Left lung (tissue), 10 donors: ENCODE results near the gene RBPJ. TPM values are rescaled to one million over a fixed set of nuclear protein-coding genes. Genes with fewer than 3 reads are reported as not detected.
A peak's percentile ranks its signal among the peaks of the same experiment; 100 is the strongest.

Experiments used
- ATAC-seq: fragments of 200-7000 bp; cut with Tn5 transposase; one replicate; pipeline ENCODE4 v1.9.1; 2020; ENCODE audit warnings: moderate library complexity
- DNase-seq, 4 donors: peaks; one replicate each; pipeline ENCODE4 v3.0.0-alpha.2; 2013 to 2020
- H3K27ac ChIP-seq, 2 donors: fragments of 200-600 bp; sonication (generic) in 1 of 2; one replicate each; pipeline versions ENCODE4 v1.5.0 to v1.8.0; 2020 to 2021
- H3K27me3 ChIP-seq, 2 donors: fragments of 200-600 bp; sonication (generic) in 1 of 2; one replicate each; pipeline versions ENCODE4 v1.5.0 to v1.8.0; 2020 to 2021
- H3K36me3 ChIP-seq, 2 donors: fragments of 200-600 bp; sonication (generic) in 1 of 2; one replicate each; pipeline versions ENCODE4 v1.5.0 to v1.8.0; 2020 to 2021
- H3K4me1 ChIP-seq, 2 donors: fragments of 200-600 bp; one replicate each; pipeline ENCODE4 v1.8.0; 2021
- H3K4me3 ChIP-seq, 2 donors: fragments of 200-600 bp; sonication (generic) in 1 of 2; one replicate each; pipeline versions ENCODE4 v1.5.0 to v1.8.0; 2020 to 2021; ENCODE audit warnings: mild to moderate bottlenecking in 1 of 2
- H3K9me3 ChIP-seq, 2 donors: fragments of 200-600 bp; sonication (generic) in 1 of 2; one replicate each; pipeline versions ENCODE4 v1.5.0 to v1.8.0; 2020 to 2021
- CTCF ChIP-seq, 2 donors: fragments of 200-600 bp; sonication (generic) in 1 of 2; IDR thresholded peaks; one replicate each; pipeline versions ENCODE4 v1.5.0 to v1.8.0; 2021; ENCODE audit warnings: antibody characterized with exemption in 2 of 2
- intact Hi-C, 2 donors: fragments of 100-400 bp; cut with DNase I; formaldehyde crosslinking; loops; one replicate each; pipeline versions ENCODE4 v1.11.2 to v1.14.2; 2022
- polyA plus RNA-seq, 6 donors: library from polyadenylated mRNA; unstranded; fragments of 120-200 nt; gene quantifications; one replicate each; pipeline ENCODE4 v1.2.1, GENCODE V29; 2013; ENCODE audit not compliant: insufficient read length in 6 of 6
- total RNA-seq, 2 donors: library from RNA; stranded (reverse); fragmentation: NEBNext Ultra II Directional; extraction: Animal tissue kit (Norgen Biotek cat#: 25700); gene quantifications; one replicate each; pipeline ENCODE4 v1.2.1, GENCODE V29; 2021
- donor health status: DM: no; HTN: yes; CAD: no.
- donor health status: DM: no; HTN: no; CAD: no.

Gene RBPJ
- total and polyA plus RNA-seq, 8 donors: 88.6 to 127 (median 105) TPM

- H3K9me3 ChIP-seq: no peaks in the 10 kb centered on the region
- no peak for TF ChIP-seq CTCF (IDR thresholded peaks at IDR 0.05)
- intact Hi-C loops: no loop called here
Measured at GRCh38 chr4:26294904-26295303, 25.9 kb upstream of the RBPJ start.

GRCh38 chr4:26296021-26296420 is 24.8 kb upstream of the RBPJ start:
- intact Hi-C loops: no loop called here
- Histone ChIP-seq H3K27me3 (no peaks in the 10 kb centered on the region), H3K27ac (no peak overlapping the region), H3K4me1 (peaks cover 0 to 17% of the 10 kb centered on the region in 2 donors), H3K4me3 (no peak overlapping the region), H3K36me3 (no peaks in the 10 kb centered on the region), H3K9me3 (no peaks in the 10 kb centered on the region)
- ATAC-seq (no peak), DNase-seq (no peak)
- no peak for TF ChIP-seq CTCF (IDR thresholded peaks at IDR 0.05)

More at GRCh38 chr4:26294904-26295303, 25.9 kb upstream of the RBPJ start:
- Histone ChIP-seq H3K27me3 (no peaks in the 10 kb centered on the region), H3K36me3 (no peaks in the 10 kb centered on the region), H3K4me3 (no peak overlapping the region), H3K27ac (no peak overlapping the region), H3K4me1 (peaks cover 0 to 13% of the 10 kb centered on the region in 2 donors)
- no peak for ATAC-seq
- DNase-seq: no peak

GRCh38 chr4:26296514-26296913 is 24.3 kb upstream of the RBPJ start:
- TF ChIP-seq CTCF (IDR thresholded peaks at IDR 0.05): no peak

GRCh38 chr4:26297219-26297618 is 23.6 kb upstream of the RBPJ start:
- intact Hi-C loops: no loop called here
- Histone ChIP-seq H3K9me3 (no peaks in the 10 kb centered on the region), H3K4me3 (no peak overlapping the region), H3K4me1 (peaks cover 0 to 25% of the 10 kb centered on the region in 2 donors), H3K36me3 (no peaks in the 10 kb centered on the region), H3K27me3 (no peaks in the 10 kb centered on the region), H3K27ac (no peak overlapping the region)
- ATAC-seq: no peak
- no peak for DNase-seq
- TF ChIP-seq CTCF (IDR thresholded peaks at IDR 0.05): no peak

More at GRCh38 chr4:26296514-26296913, 24.3 kb upstream of the RBPJ start:
- H3K4me1 ChIP-seq: peaks cover 0 to 18% of the 10 kb centered on the region in 2 donors
- H3K4me3 ChIP-seq: no peak overlapping the region
- H3K36me3 ChIP-seq: no peaks in the 10 kb centered on the region
- no peaks in the 10 kb centered on the region for H3K9me3 ChIP-seq
- peak; percentile 80 for ATAC-seq
- intact Hi-C loops: no loop called here
- H3K27me3 ChIP-seq: no peaks in the 10 kb centered on the region
- no peak for DNase-seq
- no peak overlapping the region for H3K27ac ChIP-seq

- ATAC-seq (no peak), DNase-seq (peak in 2 of 4 donors; percentile 49 to 55)
- no peak for TF ChIP-seq CTCF (IDR thresholded peaks at IDR 0.05)
- intact Hi-C loops: no loop called here
- Histone ChIP-seq H3K4me3 (no peak overlapping the region), H3K36me3 (no peaks in the 10 kb centered on the region), H3K4me1 (peaks cover 0 to 27% of the 10 kb centered on the region in 2 donors), H3K27me3 (no peaks in the 10 kb centered on the region), H3K9me3 (no peaks in the 10 kb centered on the region), H3K27ac (peak overlapping the region in 1 of 2 donors; percentile 28)
Measured at GRCh38 chr4:26298198-26298947, 22.4 kb upstream of the RBPJ start.
